HPDE6-E6E7 (cell line): ENCODE data around the gene HOMER3.
"Not testable (repeated sequence)": the region's sequence is repeated elsewhere in the genome, so short reads cannot be mapped to it uniquely, and the experiment has no call there.

Source experiments
- DNase-seq: peaks from one replicate; pipeline ENCODE4 v3.0.0; 2011; ENCODE audit warnings: missing footprints; ENCODE audit errors: extremely low spot score

HOMER3 gene

DNA sequence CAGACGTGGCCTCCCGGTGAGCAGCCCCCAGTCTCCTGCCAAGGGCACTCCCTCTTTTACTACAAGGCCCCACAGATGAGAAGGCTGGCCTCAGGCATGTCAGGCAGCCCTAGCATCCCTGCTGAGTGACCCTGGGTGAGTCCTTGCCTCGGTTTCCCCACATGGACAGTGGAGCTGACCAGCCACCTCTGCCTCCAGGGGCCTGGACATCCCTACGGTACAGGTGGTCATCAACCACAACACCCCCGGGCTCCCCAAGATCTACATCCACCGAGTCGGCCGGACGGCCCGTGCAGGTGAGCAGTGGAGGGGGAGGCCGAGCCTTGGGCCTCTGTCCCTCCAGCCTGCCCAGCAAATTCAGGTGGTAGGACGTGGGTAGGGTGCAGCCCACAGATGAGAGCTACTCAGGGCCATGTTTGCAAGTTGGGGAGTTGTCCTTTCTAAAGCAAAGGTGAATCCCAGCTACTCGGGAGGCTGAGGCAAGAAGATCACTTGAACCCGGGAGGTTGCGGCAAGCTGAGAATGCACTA is 16.3 kb downstream of the HOMER3 start:
- no peak for DNase-seq

DNA sequence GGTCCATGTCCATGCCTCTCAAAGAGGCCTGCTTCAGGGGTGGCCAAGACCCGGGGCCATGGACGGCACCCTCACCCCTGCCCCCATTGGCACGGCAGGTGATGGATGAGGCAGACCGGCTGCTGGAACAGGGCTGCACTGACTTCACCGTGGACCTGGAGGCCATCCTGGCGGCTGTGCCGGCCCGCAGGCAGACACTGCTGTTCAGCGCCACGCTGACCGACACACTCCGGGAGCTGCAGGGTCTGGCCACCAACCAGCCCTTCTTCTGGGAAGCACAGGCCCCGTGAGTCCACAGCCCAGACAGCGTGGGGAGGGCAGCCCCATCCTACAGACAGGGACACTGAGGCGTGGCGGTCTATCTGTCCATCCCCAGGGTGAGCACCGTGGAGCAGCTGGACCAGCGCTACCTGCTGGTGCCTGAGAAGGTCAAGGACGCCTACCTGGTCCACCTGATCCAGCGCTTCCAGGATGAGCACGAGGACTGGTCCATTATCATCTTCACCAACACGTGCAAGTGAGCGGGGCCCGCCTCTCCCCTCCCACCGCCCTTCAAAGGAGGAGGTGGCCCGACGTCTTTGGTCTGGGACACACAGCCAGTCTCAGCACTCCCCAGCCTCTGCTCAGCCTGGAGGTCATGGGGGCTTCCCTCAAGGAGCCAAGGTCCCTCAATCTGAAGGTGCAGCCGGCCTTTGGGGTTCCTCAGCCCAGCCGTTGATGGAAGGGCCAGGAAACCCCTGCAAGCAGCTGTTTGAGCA is 18.6 kb downstream of the HOMER3 start:
- no peak for DNase-seq

DNA sequence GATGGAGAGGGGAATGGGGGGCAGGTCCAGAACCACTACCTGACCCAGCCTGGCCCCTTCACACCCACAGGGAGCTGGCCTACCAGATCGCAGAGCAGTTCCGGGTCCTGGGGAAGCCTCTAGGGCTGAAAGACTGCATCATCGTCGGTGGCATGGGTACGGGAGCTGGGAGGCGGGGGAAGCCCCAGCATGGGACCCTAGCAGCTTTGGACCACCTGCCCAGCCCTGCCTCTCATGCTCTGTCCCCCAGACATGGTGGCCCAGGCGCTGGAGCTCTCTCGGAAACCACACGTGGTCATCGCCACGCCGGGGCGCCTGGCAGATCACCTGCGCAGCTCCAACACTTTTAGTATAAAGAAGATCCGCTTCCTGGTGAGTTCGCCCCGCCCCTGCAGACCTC is 19.4 kb downstream of the HOMER3 start:
- DNase-seq = no peak

DNA sequence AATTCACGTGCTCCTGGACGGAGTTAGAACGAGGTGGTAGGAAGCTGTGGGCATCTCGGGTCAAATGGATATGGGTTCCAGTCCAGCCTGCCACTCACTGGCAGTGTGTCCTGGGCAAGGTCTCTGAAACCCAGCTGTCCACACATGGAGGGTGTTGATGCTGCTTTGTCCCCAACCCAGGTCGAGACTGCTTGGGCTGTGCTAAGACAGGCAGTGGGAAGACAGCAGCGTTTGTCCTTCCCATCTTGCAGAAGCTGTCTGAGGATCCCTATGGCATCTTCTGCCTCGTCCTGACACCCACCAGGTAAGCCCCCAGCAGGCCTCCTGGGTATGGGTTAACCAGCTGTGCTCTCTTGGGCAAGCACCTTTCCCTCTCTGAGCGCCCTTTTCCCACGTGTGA is 20.6 kb downstream of the HOMER3 start:
- no peak for DNase-seq

DNA sequence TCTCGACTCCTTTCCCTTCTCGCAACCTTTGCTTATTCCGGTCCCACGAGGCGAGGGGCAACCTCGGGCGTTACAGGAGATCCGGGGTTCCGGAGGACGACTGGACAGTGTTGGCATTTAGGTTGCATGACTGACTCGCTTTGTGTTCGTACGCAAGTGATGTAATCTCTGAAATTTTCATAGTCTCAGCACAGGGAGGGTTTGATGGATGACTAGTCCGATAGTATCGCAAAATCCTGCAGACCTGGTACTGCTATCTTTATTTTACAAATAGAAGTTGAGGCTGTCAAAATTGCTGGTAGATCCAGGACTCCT is 21.2 kb downstream of the HOMER3 start:
- DNase-seq = no peak

DNA sequence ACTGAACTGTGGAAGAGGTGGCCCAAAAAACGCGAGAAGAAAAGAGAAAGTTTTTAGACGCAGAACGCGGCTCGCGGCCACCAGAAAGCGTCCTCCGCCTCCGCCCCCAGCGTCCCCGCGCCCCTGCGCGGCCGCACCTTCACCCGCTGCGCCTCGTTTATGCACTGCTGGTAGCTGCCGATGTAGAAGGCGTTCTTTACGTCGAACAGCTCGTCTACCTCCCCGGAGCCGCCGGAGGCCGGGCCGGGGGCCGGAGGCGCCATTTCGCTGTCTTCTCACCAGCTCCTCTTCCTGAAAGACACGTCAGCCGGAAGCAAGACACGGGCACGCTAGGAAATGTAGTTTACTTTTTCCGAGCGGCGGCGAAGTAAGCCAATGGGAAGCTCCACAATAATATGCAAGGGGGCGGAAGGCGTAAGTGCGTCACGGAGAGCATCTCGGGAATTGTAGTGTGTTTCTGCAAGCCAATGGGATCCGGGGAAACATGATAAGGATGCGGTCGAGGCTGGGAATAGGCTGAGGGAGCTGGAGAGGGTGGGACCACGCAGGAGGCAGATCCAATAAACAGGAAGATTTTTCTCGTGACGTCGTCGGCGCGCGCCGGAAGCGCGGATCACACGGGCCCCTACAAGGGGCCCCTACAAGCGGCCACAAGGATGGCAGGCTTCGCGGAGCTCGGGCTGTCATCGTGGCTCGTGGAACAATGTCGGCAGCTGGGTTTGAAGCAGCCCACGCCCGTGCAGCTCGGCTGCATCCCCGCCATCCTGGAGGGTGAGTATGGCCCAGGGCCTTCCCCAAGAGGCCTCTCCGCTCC is 21.7 kb downstream of the HOMER3 start, which contains the start of the genes COPE and DDX49:
Gene COPE, minus strand, starts transcription at position 302 of the 814 bp plus-strand sequence. Its CDS starts 39 bp downstream, at position 263.
Gene DDX49, plus strand, starts transcription at position 630 of the 814 bp plus-strand sequence. Its CDS starts 27 bp downstream, at position 657.
- peak; percentile 100 for DNase-seq

DNA sequence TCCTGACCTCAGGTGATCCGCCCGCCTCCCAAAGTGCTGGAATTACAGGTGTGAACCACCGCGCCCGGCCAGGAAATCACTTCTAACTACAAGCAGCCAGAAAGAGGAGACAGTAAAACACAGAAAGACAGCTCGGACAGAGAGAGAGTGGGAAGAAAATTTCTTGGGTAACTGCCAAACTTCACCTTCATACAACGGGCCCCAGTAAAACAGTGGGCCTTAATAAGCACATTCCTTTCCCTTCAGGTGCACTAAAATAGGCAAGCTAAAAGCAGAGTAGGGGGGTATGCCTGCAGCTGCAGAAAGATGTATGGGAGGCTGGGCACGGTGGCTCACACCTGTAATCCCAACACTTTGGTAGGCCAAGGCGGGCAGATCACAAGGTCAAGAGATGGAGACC is 23.4 kb downstream of the HOMER3 start:
- DNase-seq = not testable (repeated sequence)

DNA sequence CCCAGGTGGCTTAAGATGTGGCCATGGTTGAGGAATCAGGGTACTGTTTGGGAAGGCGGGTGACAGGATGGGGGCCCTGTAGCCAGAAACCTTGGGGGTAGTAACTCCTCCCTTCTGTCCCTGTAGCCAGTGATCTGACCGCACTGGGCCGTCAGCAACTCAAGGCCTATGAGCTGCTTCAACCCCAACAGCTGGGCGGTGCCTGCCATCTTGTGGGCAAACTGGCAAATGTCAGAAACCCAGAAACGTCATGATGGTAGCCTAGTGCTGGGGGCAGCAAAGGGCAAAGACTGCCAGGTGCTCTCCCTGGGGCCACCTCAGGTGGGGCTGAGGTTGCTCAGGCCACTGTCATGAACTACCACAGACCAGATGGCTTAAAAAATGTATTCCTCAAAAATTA is 25.4 kb downstream of the HOMER3 start:
- no peak for DNase-seq

DNA sequence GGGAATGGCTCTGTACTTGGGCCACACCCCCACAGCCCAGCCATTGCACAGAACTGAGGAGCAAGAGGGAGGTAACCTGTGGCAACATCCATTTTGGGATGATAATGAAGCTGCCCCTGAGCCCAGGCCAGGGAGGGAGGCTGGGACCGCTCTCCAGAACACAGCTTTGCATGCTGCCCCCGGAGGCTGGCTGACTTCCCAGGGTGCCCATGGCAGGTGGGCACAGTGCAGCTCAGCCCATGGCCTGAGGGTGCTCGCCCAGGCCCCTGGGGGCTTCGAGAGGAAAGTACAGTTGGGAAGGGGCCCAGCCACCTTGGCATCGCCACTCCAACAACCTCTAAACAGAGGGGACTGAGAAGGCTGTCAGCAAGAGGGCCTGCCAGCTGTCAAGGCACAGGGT is 27.6 kb downstream of the HOMER3 start:
- DNase-seq = no peak

DNA sequence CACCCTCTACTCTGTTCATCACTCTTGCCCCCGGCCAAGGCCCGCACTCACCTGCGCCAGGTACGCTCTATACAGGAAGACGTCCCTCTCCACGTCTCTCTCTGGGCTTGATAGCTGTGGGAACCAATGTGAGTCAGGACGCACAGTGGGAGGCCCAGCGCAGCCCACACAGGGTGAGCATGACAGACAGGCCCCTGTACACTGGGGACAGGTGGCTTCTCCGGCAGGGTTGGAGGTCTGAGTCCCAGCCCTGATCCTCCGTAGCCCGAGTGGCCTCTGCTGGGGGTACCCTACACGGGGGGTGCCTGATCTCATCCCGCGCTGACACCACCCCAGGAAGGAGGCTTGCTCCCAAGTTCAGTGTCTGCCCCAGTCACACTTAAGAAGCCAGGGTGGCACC is 28.1 kb downstream of the HOMER3 start:
- DNase-seq = no peak

DNA sequence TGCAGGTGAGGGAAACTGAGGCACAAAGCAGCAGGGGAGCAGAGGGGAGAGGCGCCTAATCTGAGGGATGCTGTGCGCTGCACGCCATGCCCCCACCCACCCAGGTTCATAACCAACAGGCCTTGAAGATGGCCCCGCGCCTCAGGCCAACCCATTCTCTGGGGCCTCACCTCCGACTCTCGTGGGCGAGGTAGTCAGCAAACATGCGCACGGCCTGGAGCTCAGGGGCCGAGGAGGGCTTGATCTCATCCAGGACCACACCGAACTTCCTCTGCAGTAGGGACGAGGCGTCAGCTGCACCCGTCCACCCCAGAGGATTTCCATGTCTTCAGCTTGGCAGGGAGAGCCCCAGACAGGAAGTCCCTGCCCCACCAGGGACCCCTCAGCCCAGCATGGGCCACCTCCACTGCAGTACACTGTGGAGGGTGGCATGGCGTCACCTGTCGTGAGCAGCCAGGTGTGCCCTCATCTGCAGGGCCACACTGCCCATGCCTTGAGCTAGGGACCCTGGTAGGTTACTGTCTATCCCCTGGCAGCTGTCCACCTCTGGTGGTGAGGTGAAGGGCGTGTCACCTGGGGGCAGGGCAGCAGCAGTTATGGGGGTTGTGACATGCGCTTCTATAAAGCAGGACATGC is 30.1 kb downstream of the HOMER3 start:
- no peak for DNase-seq

DNA sequence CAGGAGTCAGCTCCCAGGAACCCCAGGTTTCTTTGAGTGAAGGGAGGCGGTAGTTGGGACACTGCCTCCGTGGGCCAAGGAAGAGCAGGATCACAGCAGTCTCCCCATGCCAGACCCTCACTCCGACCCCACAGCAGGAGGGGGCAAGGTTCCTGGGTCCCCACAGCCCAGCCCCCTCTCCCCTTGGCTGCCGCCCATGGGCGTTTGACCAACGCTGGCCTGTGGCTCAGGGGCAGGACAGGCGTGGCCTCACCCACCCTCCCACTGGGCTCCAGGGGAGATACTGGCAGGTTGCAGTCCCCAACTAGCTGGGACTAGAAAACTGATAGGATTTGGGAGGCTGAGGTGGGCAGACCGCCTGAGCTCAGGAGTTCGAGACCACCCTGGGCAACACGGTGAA is 31.0 kb downstream of the HOMER3 start:
- DNase-seq = no peak

DNA sequence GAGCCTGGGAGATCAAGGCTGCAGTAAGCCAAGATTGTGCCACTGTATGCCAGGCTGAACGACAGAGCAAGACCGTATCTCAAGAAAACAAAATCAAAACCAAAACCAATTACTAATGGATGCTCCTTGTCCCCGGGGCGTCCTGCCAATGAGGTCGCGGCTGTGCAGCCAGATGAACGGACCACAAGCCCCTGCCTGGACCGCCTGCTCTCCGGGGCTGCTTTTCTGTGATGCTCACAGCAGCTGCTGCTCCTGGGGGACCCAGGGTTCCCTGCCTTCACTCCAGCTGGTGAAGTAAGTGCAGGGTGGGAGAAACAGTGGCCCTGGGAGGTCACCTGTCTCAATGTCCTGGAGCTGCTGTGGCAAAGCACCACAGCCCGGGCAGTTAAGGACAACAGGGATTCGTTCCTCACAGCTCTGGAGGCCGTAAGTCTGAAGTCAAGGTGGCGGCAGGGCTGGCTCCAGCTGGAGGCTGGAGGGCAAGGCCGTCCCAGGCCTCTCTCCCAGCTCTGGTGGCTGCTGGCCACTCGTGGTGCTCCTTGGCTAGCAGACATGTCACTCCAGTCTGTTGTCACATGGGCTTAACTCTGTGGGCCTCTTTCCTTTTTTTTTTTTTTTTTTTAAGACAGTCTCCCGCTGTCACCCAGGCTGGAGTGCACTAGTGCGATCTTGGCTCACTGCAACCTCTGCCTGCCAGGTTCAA is 31.9 kb downstream of the HOMER3 start:
- DNase-seq = no peak

DNA sequence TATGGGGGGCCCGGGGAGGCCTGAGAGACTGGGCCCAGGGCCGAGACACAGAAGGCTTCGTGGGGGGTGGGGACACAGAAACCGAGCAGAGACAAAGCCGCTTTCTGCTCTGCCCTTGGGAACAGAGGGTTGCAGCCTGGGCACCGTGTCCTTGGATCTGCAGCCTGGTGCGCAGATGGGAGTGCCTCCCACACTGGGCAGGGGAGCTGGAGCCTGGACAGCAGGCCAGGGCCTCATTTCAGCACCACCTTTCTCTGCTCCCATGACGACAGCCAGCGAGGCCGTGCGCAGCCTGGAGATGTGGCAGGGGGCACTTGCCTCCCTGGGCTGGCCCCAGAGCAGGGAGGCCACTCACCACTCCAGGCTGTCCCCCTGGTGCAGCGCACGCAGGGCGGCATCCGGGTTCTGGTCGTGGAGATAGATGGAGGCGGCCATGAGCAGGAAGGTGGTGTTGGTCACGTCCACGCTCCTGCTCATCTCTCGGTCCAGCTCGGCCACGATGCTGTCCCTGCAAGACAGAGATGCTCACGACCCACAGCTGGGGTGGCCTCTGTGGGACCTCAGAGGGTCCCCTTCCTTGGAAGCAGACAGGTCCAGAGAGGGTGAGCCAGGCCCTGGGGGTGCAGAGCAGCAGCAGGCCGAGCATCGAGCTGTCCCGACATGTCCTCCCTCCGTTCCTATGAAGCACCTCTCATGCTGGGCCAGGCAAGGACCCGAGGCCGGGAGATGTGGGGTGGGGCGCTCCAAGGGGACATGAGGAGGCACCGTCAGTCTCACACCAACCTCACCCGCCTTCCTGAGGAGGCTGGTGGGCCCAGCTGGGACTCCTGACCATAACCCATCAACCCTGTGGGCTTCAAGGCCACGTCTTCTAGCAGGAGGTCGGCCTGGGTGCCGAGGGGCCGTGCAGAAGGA is 34.2 kb downstream of the HOMER3 start:
- DNase-seq = no peak

DNA sequence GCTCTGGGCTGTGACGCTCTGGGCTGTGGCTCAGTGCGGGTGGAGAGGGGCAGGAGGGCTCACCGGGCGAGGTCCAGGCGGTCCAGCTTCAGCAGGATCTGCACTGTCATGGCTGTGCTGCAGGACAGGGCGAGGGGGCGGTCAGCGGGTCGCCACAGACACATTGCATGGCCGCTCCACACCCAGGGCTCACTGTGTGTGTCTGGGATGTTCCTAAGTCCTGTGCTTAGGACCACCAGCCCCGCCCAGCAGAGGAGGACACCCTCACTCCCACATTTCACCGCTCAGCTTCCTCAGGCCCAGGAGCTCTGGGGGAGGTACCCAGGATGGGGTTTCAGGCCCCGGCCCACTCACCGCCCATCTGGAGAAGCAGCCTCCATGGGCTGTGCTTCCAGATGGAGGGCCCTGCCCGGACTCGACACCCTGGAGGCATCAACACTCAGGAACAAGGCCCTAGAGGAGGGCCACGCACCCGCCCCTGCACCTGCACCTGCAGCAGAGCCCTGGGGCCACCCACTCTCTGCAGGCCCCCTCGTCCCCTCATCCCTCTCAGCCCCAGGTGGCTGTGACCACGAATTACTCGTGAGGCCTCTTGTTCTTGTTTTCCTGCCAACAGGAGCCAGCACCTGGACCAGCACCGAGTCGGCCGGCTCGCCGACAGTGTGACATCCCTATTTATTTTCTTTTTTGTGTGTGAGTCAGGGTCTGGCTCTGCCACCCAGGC is 35.3 kb downstream of the HOMER3 start:
- no peak for DNase-seq

DNA sequence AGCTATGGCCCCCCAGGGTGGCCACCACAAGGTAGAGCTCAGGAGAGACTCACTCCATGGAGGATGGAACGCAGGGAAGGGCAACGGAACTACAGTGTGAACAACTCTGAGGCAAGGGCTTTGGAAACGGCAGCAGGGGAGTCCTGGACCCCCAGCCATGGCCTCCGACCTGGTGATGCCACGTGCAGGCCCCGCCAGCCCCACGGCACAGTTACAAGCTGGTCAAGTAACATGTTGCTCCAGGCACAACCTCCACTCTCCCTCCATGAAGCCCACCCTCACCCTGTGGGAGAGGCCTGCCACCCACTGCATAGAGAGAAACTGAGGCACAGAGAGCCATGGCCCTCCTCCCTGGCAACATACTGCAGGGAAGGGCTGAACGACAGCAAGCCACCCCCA is 36.0 kb downstream of the HOMER3 start:
- no peak for DNase-seq

DNA sequence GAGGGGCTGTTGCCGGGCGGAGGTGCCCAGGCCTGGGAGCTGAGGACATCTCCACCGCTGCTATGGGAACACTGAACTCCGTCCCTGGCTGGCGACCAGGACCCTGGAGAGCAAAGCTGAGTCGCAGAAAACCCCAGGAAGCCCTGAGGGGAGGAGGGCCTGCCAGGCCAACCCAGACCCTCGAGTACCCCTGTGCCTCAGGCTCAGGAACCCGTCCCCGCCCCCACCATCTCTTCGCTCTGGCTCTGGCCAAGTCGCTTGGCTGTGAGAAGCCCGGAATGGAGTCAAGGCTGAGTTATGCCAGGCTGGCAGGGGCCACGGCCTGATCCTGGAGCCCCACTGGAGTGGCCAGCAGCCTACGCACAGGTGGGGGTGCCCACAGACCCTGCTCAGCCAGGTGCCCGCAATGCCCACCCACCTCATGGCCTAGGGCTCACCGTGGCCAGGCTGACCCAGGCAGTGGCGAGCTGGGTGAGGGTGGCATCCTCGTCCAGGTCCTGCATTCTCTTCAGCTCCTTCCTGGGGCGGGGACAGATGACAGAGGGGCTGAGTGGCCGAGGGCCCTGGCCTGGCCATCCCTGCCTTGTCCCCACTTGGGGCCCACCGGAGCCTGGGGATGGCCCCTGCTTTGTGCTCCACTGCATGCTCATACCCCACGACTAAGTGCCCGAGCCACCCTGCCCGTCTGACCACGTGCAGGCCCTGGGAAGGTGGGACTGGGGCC is 36.5 kb downstream of the HOMER3 start:
- no peak for DNase-seq

DNA sequence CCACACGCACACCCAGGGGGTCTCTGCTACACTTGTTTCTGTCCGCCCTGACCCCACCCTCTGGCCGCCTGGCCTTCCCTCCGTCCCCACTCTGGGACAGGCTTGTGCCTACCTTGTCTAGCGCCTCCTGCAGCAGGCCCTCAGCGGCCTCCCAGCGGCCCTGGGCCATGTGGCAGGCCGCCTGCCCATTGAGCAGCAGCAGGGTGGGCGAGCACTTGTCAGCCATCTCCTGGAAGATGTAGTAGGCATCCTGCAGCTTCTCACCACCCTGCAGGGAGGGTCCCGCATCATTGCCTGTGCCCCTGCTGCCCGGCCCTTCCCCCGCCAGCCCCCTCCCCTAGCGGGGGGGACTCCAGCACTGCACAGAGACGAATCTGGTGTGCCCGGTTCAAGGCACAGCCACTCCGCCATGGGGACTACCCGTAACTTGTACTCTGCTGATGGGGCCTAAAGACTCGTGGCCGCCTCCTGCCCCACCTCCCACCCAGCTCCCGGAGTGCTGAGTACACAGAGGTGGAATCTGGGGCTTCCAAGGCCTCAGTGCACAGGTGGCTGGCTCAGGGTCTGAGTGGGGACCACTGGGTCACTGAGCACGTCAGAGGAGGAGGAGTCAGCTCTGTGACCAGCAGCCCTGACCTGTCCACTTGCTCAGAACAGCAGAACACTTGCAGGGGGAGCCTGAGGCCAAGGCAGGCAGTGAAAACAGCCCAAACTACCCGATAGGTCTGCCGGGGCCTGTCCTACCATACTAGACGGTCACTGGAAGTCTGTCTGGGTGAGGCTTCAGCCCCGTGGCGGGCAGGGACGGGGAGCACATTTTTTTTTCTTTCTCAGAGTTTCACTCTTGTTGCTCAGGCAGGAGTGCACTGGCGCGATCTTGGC is 37.6 kb downstream of the HOMER3 start:
- no peak for DNase-seq
